IMR-90 (cell line): ENCODE data around the gene CIAO3.

Experiments used
- CEBPB ChIP-seq: IDR thresholded peaks from 2 replicates; pipeline ENCODE4 v1.6.1; 2012; ENCODE audit warnings: low read depth, low read length, improper control_type of control experiment
- MAFK ChIP-seq: IDR thresholded peaks from 2 replicates; pipeline ENCODE4 v1.6.1; 2012; ENCODE audit warnings: low read depth, low read length, improper control_type of control experiment
- POLR2A ChIP-seq: IDR thresholded peaks from 2 replicates; pipeline ENCODE4 v1.6.1; 2012; ENCODE audit warnings: mild to moderate bottlenecking, low read depth, low read length
- RAD21 ChIP-seq: IDR thresholded peaks from 2 replicates; pipeline ENCODE4 v1.6.1; 2012; ENCODE audit warnings: low read length, improper control_type of control experiment
- TF ChIP-seq, protein P1 (sequence below): conservative IDR thresholded peaks from 2 replicates; pipeline ENCODE4 v1.5.1; 2012; ENCODE audit warnings: mild to moderate bottlenecking, low read depth, low read length, improper control_type of control experiment

DNA sequence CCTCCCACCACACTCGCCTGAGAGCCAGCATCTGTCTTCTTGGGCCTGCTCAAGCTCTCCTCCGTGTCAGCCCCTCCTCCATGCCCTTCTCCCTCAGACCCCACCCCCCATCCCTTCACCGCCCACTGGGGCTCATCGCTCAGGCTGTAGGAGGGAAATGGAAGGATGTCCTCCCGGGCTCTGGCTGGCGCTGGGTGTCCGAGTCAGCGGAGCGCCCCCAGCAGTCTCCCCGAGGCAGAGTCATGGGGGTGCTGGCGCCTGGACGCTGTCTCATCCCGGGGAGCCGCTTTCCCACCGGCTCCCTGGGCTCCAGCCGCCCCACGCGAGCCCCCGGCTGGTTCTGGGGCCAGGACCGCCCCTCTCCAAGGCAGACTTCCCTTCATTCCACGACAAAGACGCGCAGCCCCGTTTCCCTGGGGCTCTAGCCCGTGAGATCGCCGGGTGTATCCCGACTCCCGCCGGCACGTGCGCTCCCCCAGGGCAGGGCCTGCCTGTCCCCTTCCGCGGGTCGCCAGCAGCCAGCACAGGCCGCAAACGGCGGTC, 20.3 kb downstream of the CIAO3 start:
- no peak for TF ChIP-seq RAD21
- TF ChIP-seq, protein P1, sequence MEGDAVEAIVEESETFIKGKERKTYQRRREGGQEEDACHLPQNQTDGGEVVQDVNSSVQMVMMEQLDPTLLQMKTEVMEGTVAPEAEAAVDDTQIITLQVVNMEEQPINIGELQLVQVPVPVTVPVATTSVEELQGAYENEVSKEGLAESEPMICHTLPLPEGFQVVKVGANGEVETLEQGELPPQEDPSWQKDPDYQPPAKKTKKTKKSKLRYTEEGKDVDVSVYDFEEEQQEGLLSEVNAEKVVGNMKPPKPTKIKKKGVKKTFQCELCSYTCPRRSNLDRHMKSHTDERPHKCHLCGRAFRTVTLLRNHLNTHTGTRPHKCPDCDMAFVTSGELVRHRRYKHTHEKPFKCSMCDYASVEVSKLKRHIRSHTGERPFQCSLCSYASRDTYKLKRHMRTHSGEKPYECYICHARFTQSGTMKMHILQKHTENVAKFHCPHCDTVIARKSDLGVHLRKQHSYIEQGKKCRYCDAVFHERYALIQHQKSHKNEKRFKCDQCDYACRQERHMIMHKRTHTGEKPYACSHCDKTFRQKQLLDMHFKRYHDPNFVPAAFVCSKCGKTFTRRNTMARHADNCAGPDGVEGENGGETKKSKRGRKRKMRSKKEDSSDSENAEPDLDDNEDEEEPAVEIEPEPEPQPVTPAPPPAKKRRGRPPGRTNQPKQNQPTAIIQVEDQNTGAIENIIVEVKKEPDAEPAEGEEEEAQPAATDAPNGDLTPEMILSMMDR = peak; percentile 42
- no peak for TF ChIP-seq CEBPB
- TF ChIP-seq MAFK = no peak
- no peak for TF ChIP-seq POLR2A
